Neural cell (in vitro differentiated cells): ENCODE data around the gene SLC27A1.

Source experiments
- CTCF ChIP-seq: fragments of 450-650 bp; IDR thresholded peaks from 2 replicates; pipeline ENCODE4 v1.5.1; 2014; ENCODE audit warnings: antibody characterized with exemption, mild to moderate bottlenecking, moderate library complexity; ENCODE audit not compliant: poor library complexity, severe bottlenecking
- EP300 ChIP-seq: fragments of 450-650 bp; conservative IDR thresholded peaks from 2 replicates; pipeline ENCODE4 v1.6.1; 2014; ENCODE audit warnings: antibody characterized with exemption, mild to moderate bottlenecking, moderate library complexity; ENCODE audit not compliant: poor library complexity, severe bottlenecking
- EZH2 ChIP-seq: fragments of 200-600, 300-800 bp; shearing (Covaris generic), sonication (generic); IDR thresholded peaks from 2 replicates; pipeline ENCODE4 v1.6.1; 2014; ENCODE audit warnings: antibody characterized with exemption, low read length, borderline replicate concordance, mild to moderate bottlenecking; ENCODE audit not compliant: insufficient read depth, poor library complexity, severe bottlenecking
- MXI1 ChIP-seq: fragments of 450-650 bp; conservative IDR thresholded peaks from 2 replicates; pipeline ENCODE4 v1.6.1; 2014; ENCODE audit warnings: antibody characterized with exemption, mild to moderate bottlenecking; ENCODE audit not compliant: poor library complexity, severe bottlenecking
- POLR2AphosphoS5 ChIP-seq: IDR thresholded peaks from 2 replicates; pipeline ENCODE4 v1.6.1; 2012
- SMC3 ChIP-seq: fragments of 450-650 bp; conservative IDR thresholded peaks from 2 replicates; pipeline ENCODE4 v1.6.1; 2014; ENCODE audit warnings: antibody characterized with exemption, mild to moderate bottlenecking, moderate library complexity; ENCODE audit not compliant: poor library complexity
- TAF1 ChIP-seq: IDR thresholded peaks from 2 replicates; pipeline ENCODE4 v1.6.1; 2012; ENCODE audit warnings: low read depth

GRCh38 chr19:17530586-17530985, 60.3 kb downstream of the SLC27A1 start:
- TF ChIP-seq EP300 (no peak), EZH2 (no peak), TAF1 (no peak), CTCF (no peak), MXI1 (no peak), SMC3 (no peak), POLR2AphosphoS5 (no peak)
